ENCODE measurements around the gene NDUFA8.

Gene NDUFA8

GRCh38 chr9:122159026-122159924 is at the start of gene NDUFA8, which contains the start of gene MORN5:
TSS of gene NDUFA8 (minus strand) at chr9:122159779. CDS start at chr9:122159677, 102 bp downstream.
TSS of gene MORN5 (plus strand) at chr9:122159908. CDS start at chr9:122159973, 65 bp downstream.
- peak; percentile 90 to 93 (median 92) for DNase-seq (ENCODE audit: low read depth in 4 of 4, low spot score in 1 of 4)

- DNase-seq (ENCODE audit: low read depth in 4 of 4, low spot score in 1 of 4): no peak
Measured at GRCh38 chr9:122207096-122207495, 47.5 kb upstream of the NDUFA8 start.

- DNase-seq (ENCODE audit: low read depth in 4 of 4, low spot score in 1 of 4): no peak
Measured at GRCh38 chr9:122206118-122207046, 46.8 kb upstream of the NDUFA8 start.

DNA sequence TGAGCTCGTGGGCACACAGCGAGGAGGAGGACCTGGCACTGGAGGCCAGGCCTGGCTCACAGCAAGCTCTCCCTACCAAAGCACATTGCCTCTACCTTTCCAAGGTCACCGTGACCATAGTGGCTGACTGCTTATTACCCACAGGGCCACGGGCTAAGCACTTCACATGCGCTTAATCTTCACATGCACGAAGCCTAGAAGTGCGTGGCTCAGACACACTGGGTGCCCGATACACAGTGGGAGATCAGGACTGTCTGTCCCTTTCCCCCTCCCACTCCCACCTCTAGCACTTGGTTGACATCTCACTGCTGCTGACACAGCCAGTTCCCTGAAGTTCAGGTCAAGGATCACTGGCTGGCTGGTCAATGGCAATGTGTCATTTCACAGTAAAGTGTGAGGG is 45.6 kb upstream of the NDUFA8 start:
- DNase-seq (ENCODE audit: low read depth in 4 of 4, low spot score in 1 of 4): no peak

DNA sequence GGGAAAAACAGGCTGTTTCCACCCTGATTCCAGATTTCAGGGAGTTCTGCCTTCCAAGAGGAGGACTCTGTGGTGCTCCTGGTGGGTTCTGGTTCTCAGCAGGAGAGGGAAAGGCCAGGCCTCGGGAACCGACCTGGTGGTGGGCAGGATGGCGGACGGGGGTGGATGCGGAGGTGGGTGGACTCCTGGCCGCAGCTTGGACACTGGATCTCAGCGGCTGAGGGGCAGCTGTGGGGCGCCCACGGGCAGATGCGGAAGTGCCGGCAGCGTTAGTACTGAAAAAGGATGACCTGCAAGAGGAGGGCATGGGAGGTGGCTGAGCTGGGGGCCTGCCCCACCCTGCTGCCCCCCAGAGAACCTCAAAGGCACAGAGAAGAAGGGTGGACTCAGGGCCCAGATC is 44.9 kb upstream of the NDUFA8 start:
- DNase-seq (ENCODE audit: low read depth in 4 of 4, low spot score in 1 of 4): no peak

DNA sequence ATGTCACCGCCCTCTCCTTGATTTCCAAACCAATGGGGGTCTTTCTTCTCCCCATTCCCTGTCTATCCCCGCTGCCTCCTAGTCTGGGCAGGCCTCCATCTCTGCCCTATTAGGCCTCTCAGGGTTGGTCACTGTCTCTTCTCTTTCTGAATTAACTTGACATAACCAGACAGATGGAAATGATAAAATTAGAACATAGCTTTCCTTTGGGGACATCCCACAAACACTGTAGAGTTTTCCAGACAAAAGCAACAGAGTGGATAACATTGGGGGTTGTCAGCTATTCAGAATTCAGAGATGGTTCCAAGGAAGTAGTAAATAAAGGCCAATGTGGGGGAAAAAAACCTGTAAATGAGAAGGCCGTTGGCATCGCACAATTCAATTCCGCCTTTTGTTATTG is 44.5 kb upstream of the NDUFA8 start:
- no peak for DNase-seq (ENCODE audit: low read depth in 4 of 4, low spot score in 1 of 4)

DNA sequence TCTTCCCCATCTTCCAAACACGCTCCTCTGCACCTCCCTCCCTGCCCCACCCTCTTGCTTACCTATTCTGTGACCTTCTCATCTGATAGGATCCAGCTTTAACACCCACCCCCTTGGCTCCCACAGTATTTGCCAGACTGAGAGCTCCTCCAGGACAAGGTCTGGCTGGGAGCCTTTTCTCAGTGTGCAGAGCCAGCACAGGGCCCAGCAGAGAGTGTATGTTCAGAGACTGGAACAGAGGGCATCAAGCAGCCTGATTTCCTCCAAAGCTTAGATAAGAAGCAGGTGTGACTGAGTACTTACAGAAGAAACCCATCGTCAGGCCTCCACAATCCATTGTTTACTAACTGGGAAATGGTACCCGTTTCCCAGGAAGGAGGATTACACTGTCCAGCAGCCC is 42.5 kb upstream of the NDUFA8 start:
- DNase-seq (ENCODE audit: low read depth in 4 of 4, low spot score in 1 of 4): no peak

DNA sequence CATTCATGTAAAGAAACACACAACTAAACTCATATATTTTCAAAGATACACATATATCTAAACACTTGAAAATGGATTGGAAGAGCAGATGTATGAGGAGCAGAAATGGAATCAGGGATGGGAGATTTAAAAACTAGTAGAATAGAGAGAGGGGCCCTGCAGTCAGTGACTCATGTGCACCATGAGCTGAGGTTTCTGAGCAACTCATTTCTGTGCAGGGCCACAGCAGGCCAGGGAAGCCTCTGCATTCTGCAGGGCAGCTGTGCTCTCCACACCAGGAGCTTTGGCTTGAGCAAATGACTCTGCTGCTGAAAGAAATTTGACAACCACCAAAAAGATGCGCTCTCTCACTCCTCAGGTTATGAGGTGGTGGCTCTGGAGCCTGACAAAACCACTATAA is 42.1 kb upstream of the NDUFA8 start:
- DNase-seq (ENCODE audit: low read depth in 4 of 4, low spot score in 1 of 4): no peak

- DNase-seq (ENCODE audit: low read depth in 4 of 4, low spot score in 1 of 4): no peak
Measured at GRCh38 chr9:122200960-122201595, 41.5 kb upstream of the NDUFA8 start.

DNA sequence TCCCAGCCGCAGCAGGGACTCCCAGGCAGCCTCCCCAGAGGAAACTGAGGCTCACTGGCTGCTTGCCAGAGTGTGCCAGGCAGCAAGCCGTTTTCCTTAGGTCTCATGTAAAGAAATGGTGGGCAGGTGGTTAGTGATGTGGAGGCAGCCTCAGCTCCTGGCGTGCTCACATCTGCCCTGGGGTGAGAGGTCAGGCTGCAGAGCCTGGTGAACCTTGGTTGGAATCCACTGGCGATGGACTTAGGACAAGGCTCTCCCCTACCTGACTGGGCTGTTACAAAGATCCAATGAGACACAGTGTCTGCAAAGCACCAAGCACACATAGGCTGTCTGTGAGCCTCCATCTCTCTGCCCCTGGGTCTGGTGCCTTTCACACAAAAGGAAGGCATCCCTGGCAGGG is 38.3 kb upstream of the NDUFA8 start:
- no peak for DNase-seq (ENCODE audit: low read depth in 4 of 4, low spot score in 1 of 4)

DNA sequence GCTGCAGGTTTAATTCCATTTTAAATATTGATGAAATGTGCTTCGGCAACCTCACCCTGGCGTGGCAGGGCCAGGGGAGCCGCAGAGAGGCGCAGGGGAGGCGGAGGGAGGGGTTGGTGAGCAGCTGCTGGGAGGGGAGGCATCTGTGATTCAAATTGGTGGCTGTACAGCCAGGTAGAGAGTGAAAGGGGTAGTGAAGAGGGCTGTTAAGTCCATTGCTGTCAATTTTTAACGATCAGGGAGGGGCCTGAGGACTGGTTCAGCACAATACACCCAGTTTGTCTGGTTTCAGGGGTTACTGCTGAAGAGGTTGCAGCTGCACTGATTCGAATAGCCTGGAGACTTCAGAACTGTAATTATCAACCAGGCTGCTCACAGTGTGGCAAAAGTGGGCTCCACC is 37.8 kb upstream of the NDUFA8 start:
- DNase-seq (ENCODE audit: low read depth in 4 of 4, low spot score in 1 of 4): no peak

DNA sequence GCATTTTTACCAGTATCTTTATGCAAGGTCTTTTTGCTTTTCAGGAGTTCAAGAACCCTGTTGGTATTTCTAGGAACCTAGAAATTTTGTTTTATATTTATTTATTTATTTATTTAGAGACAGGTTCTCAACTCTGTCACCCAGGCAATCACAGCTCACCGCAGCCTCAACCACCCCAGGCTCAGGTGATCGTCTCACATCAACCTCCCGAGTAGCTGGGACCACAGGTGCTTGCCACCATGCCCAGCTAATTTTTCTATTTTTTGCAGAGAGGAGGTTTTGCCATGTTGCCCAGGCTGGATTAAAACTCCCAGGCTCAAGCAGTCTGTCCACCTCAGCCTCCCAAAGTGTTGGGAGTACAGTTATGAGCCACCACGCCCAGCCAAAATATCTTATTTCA is 36.3 kb upstream of the NDUFA8 start:
- no peak for DNase-seq (ENCODE audit: low read depth in 4 of 4, low spot score in 1 of 4)

DNA sequence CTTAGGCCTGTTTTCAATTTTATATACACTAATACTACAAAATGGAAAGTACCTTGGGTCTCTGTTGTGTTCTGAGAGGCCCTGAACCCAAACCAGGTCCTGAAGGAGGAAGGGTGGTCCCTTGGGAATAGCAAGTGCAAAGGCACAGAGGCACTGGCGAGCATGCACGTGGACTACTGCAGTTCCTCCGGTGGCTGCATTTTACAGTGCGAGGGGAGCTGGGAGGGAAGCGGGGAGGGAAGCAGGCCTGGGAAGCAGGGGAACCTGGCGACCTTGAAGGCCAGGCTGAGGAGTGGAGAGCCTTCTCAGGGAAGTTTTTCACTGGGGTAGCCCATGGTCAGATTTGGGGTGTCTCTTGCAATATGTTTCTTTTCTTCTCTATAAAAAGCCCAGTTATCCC is 34.1 kb upstream of the NDUFA8 start:
- no peak for DNase-seq (ENCODE audit: low read depth in 4 of 4, low spot score in 1 of 4)

DNA sequence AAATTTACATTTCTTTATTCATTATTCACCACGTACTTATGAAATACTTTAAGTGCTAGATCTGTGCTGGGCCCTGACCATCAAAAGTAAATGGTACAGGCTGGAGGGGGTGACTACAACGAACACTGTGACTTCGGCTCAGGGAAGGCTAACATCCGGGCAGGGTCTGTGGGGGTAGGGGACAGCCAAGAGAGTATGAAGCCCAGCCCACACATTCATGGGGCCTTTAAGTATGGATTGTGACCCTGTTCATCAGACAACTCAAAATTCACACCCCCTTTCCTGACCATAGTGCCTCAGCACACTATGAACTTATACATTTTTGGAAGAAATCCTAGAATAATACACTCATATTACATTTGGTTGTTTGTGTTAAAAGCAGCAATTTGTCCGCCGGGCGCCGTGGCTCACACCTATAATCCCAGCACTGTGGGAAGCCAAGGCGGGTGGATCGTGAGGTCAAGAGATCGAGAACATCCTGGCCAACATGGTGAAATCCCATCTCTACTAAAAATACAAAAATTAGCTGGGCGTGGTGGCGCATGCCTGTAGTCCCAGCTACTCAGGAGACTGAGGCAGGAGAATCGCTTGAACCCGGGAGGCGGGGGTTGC is 33.4 kb upstream of the NDUFA8 start:
- no peak for DNase-seq (ENCODE audit: low read depth in 4 of 4, low spot score in 1 of 4)

DNA sequence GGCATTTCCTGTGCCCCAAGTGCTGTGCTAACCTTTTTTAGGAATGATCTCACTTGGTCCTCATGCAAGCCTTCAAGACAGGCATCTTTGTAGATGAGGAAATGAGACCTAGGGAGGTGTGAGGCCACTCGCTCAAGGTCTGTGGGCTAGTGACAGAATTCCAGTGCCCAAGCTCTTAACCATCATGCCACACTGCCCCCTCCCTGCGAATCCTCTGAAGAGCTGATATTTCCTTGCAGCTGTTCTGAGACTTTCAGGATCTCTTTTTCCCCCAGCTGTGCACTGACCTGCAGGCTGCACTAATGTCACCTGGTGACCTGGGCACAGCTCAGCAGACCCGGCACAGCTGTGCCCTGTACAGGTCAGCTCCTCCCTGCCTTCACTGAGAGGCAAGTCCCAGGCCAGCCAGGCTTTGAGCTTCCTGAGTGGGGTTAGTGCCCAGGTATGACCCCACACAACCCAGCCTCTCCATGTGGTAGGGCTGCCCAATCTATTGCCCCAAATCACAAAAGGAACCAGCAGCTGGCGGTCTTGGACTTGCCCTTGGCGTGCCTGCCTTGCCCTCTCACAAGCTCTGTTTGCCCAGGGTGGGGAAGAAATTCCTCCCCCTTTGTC is 32.8 kb upstream of the NDUFA8 start:
- no peak for DNase-seq (ENCODE audit: low read depth in 4 of 4, low spot score in 1 of 4)

GRCh38 chr9:122191584-122191983 is 32.0 kb upstream of the NDUFA8 start:
- DNase-seq (ENCODE audit: low read depth in 4 of 4, low spot score in 1 of 4): no peak

GRCh38 chr9:122190597-122191381 is 31.2 kb upstream of the NDUFA8 start:
- peak in 1 of 4 experiments; percentile 1 for DNase-seq (ENCODE audit: low read depth in 4 of 4, low spot score in 1 of 4)

GRCh38 chr9:122188369-122188768 is 28.8 kb upstream of the NDUFA8 start:
- DNase-seq (ENCODE audit: low read depth in 4 of 4, low spot score in 1 of 4): no peak

DNA sequence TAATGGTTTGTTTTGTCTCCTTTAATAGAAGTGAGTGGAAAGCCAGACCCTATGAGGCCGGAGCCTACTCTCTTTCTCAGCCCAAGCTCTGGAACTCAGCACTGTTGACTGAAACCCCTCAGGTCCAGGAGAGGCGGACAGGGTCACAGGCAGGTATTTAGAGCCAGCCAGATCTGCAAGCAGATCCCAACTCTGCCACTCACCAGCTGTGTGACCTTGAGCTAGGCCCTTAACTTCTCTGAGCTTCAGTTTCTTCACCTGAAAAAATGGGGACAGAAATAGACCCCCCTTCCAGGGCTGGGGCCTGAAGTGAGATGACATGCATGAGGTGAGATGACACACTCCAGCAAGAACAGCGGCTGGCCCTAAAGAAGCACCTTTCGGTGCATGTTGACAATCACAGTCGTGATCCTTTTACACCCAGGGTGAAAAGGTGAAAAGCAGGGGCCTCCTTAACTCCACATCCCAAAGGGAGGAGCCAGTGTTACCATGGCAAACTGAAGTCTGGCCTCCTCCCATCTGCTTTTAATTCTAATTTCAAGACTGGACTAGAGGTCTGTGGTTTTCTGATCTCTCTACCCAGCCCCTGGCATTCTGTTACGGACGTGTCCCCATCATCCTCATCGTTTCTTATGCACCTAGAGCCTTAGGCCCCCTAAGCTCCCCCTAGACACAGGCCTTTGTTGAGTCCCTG is 27.3 kb upstream of the NDUFA8 start:
- DNase-seq (ENCODE audit: low read depth in 4 of 4, low spot score in 1 of 4): no peak

Measured in stimulated activated CD4-positive, alpha-beta T cell treated with anti-CD3 and anti-CD28 coated beads, Interleukin-1b, Interleukin-23, amount 100 ng/mL, for 24 hours (primary cell).